T-helper 2 cell treated with Interferon-gamma antibody and Interleukin-4, amounts not matched to agents 100 ng/mL and 5 ng/mL, for 36 hours (primary cell): ENCODE data around the gene ZNG1B. TPM values are rescaled to one million over a fixed set of nuclear protein-coding genes. Genes with fewer than 3 reads are reported as not detected.
"Not testable (repeated sequence)": the region's sequence is repeated elsewhere in the genome, so short reads cannot be mapped to it uniquely, and the experiment has no call there.

Experiments
- intact Hi-C: fragments of 100-400 bp; cut with micrococcal nuclease; formaldehyde crosslinking; loops from one replicate; pipeline ENCODE4 v1.15.1; 2023
- total RNA-seq: library from RNA; stranded (reverse); gene quantifications from 2 replicates; pipeline ENCODE4 v1.2.3, GENCODE V29; 2022

ZNG1B gene
- total RNA-seq, 1 donor from 2014 or later: 36.5 TPM

DNA sequence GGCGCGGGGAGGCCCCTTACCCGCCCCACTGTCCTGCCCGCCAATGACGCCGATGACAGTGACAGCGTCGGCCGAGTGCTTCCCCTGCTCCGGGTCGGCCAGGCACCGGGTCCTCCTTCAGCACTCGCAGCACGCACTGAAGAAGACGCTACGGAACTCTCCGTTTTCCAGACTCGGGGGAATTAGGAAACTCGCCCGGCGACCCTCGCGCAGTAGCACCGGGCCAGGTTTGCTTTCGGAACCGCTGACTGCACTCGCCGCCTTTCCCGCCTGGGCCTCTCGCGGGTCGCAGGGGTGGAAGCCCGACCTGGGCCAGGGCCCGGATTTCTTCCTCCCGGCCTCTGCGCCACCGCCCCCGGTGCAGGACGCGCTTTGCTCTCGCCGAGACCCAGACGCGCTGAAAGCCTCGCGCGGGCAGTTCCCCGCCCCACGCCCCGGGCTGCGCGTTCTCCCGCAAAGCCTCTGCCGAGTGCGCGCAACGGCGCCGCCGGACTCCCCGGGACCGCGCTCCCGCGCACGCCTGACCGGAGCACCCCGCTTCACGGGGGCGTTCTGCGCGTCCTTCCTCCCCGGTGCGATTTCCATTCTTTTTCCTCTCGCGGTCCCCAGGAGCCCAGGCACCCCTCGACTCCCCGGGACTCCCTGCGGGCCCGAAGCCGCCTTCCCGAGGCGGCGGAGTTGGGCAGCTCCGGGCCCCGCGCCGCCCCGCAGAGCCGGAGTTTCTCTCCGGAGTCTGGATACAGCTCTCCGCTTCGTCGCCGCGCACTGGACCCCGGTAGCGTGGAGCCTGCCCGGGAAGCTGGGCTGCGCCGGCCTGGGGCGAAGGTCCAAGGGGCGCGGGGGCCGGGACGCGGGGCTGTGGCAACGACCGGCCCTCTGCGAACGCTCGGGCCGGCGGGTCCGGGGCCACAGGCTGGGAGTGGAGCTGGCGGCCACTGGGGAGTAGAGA, 65.9 kb downstream of the ZNG1B start:
- intact Hi-C loops: not testable (repeated sequence)

- intact Hi-C loops: not testable (repeated sequence)
Observed at GRCh38 chr2:113504081-113504480, 66.6 kb downstream of the ZNG1B start.

DNA sequence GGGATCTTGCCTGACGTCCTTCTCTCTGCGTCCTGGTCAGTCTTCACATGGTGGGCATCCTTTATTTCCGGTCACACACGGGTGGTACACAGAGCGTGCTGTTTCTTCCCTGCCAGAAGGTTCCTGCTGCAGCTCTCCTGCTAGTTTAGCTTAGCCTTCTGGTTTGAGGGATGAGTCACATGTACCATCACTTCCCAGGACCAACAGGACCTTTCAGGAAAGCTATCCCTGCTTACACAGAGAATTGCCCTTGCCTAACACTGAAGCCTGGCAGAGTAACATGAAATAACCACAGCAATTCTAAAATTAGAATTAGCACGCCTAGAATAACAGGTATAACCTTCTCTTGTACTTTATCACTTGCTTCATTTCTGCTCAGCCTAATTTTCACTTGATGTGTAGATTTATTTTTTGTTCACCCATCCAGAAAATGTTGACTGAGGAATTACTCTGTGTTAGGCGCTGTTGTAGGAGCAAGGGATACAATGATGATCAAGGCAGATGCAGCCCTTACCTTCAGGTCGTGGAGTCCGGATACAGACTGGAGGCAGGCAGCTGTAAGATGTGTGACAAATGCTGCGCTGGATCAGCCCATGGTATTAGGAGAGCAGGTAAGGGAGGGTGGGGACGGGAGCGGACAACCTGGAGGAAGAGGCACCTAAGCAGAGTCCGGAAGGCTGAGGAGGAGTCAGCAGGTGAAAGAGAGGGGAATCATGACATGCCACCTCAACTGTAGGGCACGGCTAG, 70.1 kb downstream of the ZNG1B start:
- intact Hi-C loops: not testable (repeated sequence)

DNA sequence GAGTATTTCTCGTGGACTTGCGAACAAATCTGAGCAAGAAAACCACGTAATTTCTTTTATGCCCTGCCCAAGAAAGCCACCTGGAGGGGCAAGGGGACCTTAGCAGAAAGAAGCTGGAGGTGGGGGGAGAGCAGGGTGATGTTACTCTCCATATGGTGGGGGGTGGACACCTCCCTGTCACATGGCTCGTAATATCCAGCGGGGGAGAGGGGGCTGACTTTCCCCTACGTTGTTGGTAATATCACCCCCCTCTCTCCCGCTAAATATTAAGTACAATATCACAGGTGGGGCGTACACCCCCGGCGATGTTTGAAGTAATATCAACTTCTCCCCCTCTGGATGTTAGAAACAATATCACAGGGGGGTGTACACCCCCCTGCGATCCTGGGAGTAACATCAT, 70.7 kb downstream of the ZNG1B start:
- intact Hi-C loops: not testable (repeated sequence)

- intact Hi-C loops: not testable (repeated sequence)
Observed at GRCh38 chr2:113510913-113511312, 73.4 kb downstream of the ZNG1B start.

DNA sequence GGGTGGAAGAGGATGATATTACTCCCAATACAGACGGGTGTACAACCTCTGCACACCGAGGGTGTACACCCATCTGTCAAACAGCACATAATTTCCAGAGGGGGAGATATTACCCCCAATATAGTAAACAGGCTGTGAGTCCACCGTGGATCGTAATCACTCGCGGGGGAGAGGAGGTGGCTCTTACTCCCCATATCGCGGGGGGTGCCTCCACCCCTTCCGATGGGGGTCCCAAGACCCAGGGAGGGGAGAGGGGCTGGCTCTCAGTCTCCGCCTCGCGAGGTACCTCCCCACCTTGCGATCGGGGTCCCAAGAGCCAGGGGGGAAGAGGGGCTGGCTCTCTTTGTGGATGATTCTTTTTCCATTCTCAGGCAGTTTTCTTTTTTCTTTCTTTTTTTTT, 74.4 kb downstream of the ZNG1B start:
- intact Hi-C loops: not testable (repeated sequence)

- intact Hi-C loops: not testable (repeated sequence)
Observed at GRCh38 chr2:113515457-113515856, 78.0 kb downstream of the ZNG1B start.

- intact Hi-C loops: not testable (repeated sequence)
Observed at GRCh38 chr2:113515995-113516394, 78.5 kb downstream of the ZNG1B start.

DNA sequence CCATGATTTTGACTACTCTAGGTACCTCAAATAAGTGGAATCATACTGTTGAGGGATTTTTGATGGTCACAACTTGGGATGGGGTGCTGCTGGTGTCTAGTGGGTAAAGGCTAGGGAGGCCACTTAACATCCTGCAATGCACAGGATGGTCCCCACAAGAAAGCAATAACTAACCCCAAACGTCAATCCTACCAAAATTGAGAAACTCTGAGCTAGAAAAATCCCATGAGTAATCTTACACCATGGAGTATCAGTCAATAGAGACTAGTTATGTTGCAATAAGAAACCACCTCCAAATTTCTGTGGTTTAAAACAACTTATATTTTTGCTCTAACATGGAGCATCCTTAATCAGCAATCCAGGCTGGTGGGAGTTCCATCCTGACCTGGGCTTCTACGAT, 79.5 kb downstream of the ZNG1B start:
- intact Hi-C loops: not testable (repeated sequence)

- intact Hi-C loops: not testable (repeated sequence)
Observed at GRCh38 chr2:113520837-113521236, 83.3 kb downstream of the ZNG1B start.

DNA sequence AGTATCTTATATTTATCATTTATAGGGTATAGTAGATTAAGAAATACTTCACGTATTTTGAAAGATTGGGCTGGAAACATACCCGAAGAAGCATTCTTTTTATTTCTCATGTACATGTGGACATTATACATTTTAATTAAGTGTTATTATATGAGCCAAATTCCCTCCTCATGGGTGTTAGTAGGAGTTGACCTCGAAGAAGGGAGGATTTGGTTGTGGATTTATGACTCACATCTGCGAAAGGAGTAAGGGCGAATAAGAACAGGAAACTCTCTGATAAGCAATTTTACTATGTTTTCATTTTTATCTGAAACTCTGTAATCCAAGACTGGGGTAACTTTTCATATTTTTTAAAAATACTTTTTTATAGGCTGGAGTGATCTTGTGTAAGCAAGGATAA, 84.0 kb downstream of the ZNG1B start:
- intact Hi-C loops: not testable (repeated sequence)

DNA sequence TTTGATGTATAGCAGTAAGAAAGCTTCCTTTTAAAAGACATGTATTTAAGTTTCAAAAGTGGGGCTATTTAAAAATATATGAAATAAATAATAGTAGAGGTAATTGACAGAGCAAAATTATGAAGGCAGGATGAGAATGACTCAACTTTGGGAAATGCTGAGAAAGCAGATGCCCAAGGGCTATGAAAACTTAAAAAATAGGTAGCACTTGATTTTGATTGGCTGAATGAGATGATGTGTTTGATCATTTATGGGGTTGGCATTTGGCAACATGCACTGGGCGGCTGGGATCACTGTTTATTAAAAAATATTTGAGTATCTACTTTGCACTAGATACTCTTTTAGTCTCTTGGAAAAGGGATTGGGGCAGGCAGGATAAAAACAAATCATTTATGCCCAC, 87.5 kb downstream of the ZNG1B start:
- intact Hi-C loops: not testable (repeated sequence)

DNA sequence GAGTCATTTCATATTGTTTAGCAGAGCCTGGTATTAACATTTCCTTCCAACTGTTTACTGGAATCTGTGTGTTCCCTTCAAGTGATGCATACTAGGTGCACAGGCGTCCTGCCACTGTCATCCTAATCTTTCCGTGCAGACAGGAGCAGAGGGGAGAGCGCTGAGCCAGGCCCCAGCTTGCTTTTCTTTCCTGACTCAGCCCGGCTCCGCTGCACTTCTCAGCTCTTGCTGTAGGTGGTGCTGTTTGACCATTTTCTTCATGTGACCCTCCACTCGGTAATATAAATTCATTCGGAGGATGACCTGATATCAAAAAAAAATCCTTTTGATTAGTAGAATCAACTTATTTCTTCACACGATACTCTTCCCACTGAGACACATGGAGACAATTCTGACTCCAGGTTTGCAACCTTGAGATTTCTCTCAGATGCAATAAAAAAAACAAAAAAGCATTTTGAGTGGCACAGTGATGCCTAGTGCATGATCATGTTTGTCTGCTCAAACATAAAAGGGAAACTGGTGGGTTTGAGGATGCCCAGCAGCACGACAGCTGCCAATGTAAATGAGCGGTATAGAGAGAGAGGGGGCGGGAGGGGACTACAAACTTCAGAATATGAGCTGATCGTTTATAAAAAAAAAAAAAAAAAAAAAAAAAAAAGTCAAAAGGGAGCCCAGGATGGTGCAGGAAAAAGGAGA, 90.0 kb downstream of the ZNG1B start:
- intact Hi-C loops: not testable (repeated sequence)

GRCh38 chr2:113528126-113528525, 90.6 kb downstream of the ZNG1B start:
- intact Hi-C loops: not testable (repeated sequence)

DNA sequence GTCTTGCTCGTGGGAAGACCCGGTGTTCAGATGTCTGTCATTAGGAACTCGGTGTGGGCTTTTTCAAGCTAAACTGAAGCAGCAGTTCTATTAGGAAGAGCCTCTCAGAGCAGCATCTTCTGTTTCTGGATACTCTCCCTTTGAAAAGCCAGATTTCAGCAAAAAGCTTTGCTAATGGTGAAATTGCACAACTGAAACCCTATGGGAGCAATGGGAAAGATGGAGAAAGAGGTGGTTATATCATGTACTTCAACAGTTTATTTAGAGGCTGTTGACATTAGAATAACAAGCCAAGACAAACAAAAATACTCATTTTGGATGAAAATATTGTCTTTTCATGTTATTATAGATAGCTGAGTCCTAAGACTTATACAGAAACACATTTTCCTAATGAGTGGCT, 91.4 kb downstream of the ZNG1B start:
- intact Hi-C loops: not testable (repeated sequence)

DNA sequence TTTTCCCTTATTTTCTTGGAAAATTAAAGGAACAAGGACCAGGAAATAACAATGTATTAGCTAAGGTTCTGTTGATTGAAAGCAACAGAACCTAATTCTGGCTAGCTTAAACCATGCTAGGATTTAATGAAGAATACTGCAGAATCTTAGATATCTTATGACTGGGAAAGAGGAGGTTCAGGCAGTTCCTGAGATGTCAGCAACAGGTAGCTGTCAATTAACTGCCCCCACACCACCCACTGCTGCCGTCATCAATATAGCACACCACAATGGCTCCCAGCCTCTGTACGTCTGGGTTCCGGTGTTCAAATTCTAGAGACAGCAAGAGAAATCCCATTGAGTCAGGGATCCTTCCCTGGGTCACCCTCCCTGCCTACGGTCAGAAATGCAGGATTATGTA, 95.5 kb downstream of the ZNG1B start:
- intact Hi-C loops: not testable (repeated sequence)

DNA sequence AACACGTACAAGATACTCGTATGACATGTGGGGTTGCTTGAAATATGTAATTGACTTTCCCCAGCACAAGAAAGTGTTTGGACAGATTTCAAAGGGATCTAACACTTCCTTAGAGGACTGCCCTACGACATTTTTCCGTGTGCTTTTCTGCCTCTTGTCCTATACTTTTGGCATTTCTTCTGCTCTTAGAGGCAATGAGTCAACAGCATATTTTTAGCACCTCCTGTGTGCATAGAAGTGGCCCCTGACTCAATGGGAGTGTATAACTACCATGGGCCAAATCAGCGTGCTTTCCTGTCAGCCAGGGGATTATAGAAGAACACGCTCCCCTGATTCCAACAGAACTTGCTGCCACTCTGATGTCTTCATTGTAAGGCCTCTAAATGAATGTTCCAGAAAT, 99.1 kb downstream of the ZNG1B start:
- intact Hi-C loops: not testable (repeated sequence)

GRCh38 chr2:113540834-113541203, 103.3 kb downstream of the ZNG1B start:
- intact Hi-C loops: not testable (repeated sequence)

- intact Hi-C loops: not testable (repeated sequence)
Observed at GRCh38 chr2:113541204-113541975, 103.9 kb downstream of the ZNG1B start.

- intact Hi-C loops: not testable (repeated sequence)
Observed at GRCh38 chr2:113541976-113542485, 104.5 kb downstream of the ZNG1B start.

DNA sequence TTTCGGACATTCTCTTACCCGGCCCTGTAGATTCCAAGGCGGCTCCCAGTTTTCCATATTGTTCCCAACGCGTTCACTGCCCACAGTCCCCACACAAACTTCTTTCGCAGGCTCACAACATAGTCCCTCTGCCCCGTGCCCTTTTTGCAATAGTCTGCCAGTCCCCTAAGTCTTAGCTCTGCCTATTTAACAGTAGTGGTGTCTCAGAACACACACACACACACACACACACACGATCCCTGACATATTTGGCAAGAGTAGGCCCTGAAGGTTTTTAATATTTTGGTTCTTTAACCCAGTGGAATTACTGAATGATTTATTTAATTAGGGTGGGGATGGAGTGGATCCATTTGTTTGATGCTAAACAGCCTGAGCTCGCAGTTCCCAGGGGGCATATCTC, 105.0 kb downstream of the ZNG1B start:
- intact Hi-C loops: not testable (repeated sequence)
